GM12891 (cell line): ENCODE results near the gene RMND5B.

ENCODE experiments used
- POLR2A ChIP-seq: IDR thresholded peaks from 2 replicates; pipeline ENCODE4 v1.6.1; 2011; ENCODE audit warnings: low read depth, low read length, control low read depth
- POLR2AphosphoS5 ChIP-seq: IDR thresholded peaks from 2 replicates; pipeline ENCODE4 v1.6.1; 2011; ENCODE audit warnings: low read depth, low read length, control low read depth
- SPI1 ChIP-seq: IDR thresholded peaks from 2 replicates; pipeline ENCODE4 v1.6.1; 2011; ENCODE audit warnings: low read depth, low read length, control low read depth
- TAF1 ChIP-seq: IDR thresholded peaks from 2 replicates; pipeline ENCODE4 v1.6.1; 2011; ENCODE audit warnings: low read depth, low read length, control low read depth

- TF ChIP-seq POLR2AphosphoS5 = no peak
- TF ChIP-seq SPI1 = no peak
- no peak for TF ChIP-seq POLR2A
- TF ChIP-seq TAF1 = no peak
Observed at GRCh38 chr5:178196986-178197385, 66.2 kb downstream of the RMND5B start.
